HG03097 (cell line): ENCODE data around the gene PRDX5.
"Not testable (repeated sequence)": the region's sequence is repeated elsewhere in the genome, so short reads cannot be mapped to it uniquely, and the experiment has no call there.

ENCODE experiments used
- ATAC-seq: cut with Tn5 transposase; IDR thresholded peaks from one replicate; pipeline ENCODE4 v1.9.1; 2021; ENCODE audit not compliant: unreplicated experiment, low FRiP score

PRDX5 gene

DNA sequence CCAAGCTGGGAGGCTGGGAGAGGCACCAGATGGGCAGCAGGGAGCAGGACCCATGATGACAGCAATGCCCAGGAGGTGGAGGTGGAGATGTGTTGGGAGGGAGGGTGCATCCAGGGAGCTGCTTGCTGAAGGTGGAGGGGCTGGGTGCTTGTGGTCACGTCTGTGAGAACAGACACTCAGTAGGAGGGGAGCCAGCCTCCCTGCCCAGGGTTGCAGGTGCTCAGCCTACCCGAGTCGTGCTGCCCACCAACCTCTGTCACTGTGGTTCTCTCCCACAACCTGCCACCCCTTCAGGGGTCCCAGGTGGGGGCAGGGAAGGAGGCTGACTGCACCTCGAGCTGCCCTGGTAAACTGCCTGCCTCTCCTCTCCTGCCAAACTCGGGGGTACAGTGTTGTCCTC, 5.5 kb downstream of the PRDX5 start:
- ATAC-seq: no peak

GRCh38 chr11:64323984-64324383, 6.1 kb downstream of the PRDX5 start:
- not testable (repeated sequence) for ATAC-seq

- ATAC-seq: no peak
Measured at GRCh38 chr11:64324692-64325469, 7.0 kb downstream of the PRDX5 start.

- no peak for ATAC-seq
Measured at GRCh38 chr11:64327375-64327774, 9.5 kb downstream of the PRDX5 start.

DNA sequence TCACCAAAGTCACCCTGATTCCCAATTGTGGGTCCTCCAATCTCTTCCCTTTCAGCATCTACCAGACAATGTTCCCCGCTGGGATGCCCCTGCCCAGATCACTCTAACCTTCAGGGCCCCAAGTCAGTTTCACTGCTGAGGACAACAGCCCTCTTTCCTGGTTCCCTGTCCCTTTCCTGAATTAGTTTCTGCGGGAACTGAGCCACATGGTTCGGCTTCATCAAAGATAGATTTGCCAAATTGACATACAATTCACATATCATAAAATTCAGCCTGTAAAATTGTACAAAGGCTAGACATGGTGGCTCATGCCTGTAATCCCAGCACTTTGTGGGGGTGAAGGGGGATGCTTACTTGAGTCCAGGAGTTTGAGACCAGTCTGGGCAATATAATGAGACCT, 10.1 kb downstream of the PRDX5 start:
- no peak for ATAC-seq

- no peak for ATAC-seq
Measured at GRCh38 chr11:64330888-64331287, 13.0 kb downstream of the PRDX5 start.

DNA sequence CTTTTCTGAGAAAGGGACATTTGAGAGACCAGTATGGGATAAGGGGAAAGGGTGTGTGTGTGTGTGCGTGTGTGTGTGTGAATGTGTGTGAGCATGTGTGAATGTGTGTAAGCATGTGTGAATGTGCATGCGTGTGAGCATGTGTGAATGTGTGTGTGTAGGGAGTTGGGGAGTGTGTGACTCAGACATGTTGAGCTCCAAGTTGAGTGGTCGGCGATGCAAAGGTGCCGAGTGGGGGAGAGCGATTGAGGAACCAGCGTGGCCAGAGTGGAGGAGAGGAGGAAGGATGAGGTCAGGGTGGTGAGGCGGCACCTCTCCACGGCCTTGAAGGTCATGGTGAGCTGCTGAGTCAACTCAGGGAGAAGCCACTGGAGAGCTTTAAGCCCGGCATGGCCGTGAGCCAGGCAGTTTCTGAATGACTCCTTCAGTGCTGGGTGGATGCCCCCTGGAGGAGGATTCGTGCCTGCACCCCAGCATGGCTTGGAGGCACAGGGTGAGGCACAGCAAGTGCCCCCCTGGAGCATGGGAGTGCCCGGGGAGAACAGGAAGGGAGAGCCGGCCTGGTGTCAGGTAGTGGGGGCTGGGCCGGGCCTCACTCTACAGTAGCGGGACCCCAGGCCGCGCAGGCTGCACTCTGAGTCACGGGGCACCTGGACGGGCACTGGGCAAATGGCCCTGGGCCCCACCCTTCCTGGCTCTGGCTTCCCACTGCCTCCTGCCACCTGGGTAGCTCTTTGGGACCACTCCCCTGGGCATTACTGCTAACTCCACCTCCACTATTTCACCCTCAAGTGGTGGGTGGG, 13.8 kb downstream of the PRDX5 start:
- ATAC-seq: peak; percentile 46

GRCh38 chr11:64333556-64333955, 15.6 kb downstream of the PRDX5 start:
- no peak for ATAC-seq

- ATAC-seq: peak; percentile 58
Measured at GRCh38 chr11:64334764-64335735, 17.1 kb downstream of the PRDX5 start.

GRCh38 chr11:64337538-64338249, 19.8 kb downstream of the PRDX5 start:
- ATAC-seq: no peak

DNA sequence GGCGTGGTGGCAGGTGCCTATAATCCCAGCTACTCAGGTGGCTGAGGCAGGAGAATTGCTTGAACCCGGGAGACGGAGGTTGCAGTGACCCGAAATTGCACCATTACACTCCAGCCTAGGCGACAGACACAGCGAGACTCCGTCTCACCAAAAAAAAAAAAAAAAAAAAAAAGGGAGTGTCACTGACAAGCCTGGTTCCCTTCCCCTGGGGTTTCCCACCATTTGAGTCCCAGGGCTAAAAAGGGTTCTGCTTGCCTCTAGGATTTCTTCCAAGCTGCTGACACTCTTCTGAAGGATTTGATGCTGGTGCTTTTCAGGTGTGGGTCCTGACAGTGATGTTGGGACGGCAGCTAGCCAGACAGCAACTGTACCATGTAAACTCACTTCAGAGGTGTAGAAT, 20.8 kb downstream of the PRDX5 start:
- no peak for ATAC-seq

- ATAC-seq: no peak
Measured at GRCh38 chr11:64339286-64339685, 21.4 kb downstream of the PRDX5 start.

GRCh38 chr11:64339754-64340408, 22.0 kb downstream of the PRDX5 start, which contains the start of gene CCDC88B:
Gene CCDC88B (plus strand): TSS chr11:64340204. CDS start chr11:64340267, 63 bp downstream.
- ATAC-seq: no peak

GRCh38 chr11:64340671-64341335, 22.9 kb downstream of the PRDX5 start:
- ATAC-seq: peak; percentile 31

GRCh38 chr11:64341429-64341828, 23.5 kb downstream of the PRDX5 start:
- no peak for ATAC-seq

- ATAC-seq: no peak
Measured at GRCh38 chr11:64341851-64342791, 24.2 kb downstream of the PRDX5 start.

GRCh38 chr11:64342869-64343745, 25.2 kb downstream of the PRDX5 start:
- no peak for ATAC-seq
